ENCODE measurements around the gene GUCD1. TPM values are rescaled to one million over a fixed set of nuclear protein-coding genes. Genes with fewer than 3 reads are reported as not detected.

The GUCD1 gene
- total and polyA plus RNA-seq, 2 of the 13 experiments (the other 11 are each of a cell fraction or from before 2014, with no cell fraction given): 128 to 245 TPM

DNA sequence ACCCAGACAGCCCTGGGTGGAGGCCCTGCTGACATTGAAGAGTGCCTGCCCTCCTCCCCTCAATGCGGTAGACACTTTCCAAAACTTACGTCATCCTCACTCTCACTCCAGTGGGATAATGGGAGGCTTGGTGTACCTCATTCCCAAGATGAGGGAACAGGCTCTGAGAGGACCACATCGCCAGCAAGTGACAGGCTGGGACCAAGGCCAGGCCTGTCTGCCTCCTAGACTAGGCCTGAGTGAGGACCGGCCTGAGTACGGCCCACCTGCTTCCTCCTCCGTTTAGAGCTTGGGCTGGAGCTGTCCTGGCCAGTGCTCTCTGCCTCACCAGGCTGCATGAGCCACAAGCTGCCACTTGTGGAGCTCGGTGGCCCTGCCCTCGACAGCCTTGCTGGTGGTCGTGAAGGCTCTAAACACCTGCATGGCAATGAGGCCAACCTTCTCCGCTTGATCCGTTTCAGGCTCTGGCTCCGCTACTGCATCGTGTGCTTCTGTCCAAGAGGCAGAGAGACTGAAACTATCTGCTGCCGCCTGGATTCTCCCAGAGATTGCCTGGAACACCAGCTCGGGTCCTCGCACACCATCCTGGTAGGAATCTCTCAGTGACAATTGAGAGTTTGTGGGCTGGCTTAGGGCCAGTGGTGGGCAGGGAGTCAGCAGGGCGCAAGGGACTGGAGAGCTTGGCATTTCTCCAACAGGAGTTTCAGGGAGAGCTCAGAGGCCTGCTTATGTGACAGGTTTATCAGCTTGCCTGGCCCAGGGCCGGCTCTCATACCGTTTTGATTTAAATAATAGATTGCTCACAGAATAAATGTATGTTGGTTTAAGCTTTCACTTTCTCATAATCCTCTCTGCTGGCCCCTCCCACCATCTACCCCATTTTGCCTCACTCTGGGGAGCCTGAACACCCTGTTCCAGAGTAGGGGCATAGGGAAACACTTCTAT is 28.6 kb upstream of the GUCD1 start (continued):
- TF ChIP-seq RFX3 (CRISPR knock-in tag; IDR thresholded peaks at IDR 0.05): no peak
- 0 out of 2 replicates have a peak, but pooled peaks have one; percentile 12 for TF ChIP-seq ZNF792 (CRISPR knock-in tag; IDR thresholded peaks at IDR 0.05)
- TF ChIP-seq ASH2L (IDR thresholded peaks at IDR 0.05; ENCODE audit: insufficient read length, low read depth, low read length): peak; percentile 40
- peak; percentile 51; the same call in 1 of the 2 replicates for TF ChIP-seq ZNF317 (CRISPR knock-in tag; IDR thresholded peaks at IDR 0.05)
- no peak for TF ChIP-seq ZNF251 (CRISPR knock-in tag; IDR thresholded peaks at IDR 0.05)
- peak; percentile 87 for TF ChIP-seq ZFY (CRISPR knock-in tag; IDR thresholded peaks at IDR 0.05)
- TF ChIP-seq MEIS1 (CRISPR knock-in tag; IDR thresholded peaks at IDR 0.05; ENCODE audit: borderline replicate concordance): no peak
- TF ChIP-seq RARA (CRISPR knock-in tag; IDR thresholded peaks at IDR 0.05): no peak
- TF ChIP-seq ZNF350 (CRISPR knock-in tag; IDR thresholded peaks at IDR 0.05; ENCODE audit: borderline replicate concordance, low read depth): peak; percentile 62; the same call in 1 of the 2 replicates
- no peak for TF ChIP-seq ZFP90 (CRISPR knock-in tag; IDR thresholded peaks at IDR 0.05; ENCODE audit: borderline replicate concordance)
- TF ChIP-seq ZC3H4 (CRISPR knock-in tag; IDR thresholded peaks at IDR 0.05; ENCODE audit: borderline replicate concordance): no peak
- no peak for TF ChIP-seq HHEX (CRISPR knock-in tag; IDR thresholded peaks at IDR 0.05)
- TF ChIP-seq PHF21A (CRISPR knock-in tag; IDR thresholded peaks at IDR 0.05): 0 out of 2 replicates have a peak, but pooled peaks have one; percentile 41
- TF ChIP-seq, protein P1, sequence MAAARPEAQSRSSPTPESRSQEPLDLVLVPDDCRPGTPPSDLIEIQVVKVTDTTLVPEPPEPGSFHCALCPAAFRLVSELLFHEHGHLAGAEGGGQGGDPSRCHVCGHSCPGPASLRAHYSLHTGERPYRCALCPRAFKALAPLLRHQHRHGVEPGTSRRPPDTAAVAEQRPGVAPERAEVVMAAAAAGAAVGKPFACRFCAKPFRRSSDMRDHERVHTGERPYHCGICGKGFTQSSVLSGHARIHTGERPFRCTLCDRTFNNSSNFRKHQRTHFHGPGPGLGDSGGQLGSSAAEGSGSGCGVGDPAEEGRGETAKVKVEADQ (CRISPR knock-in tag; IDR thresholded peaks at IDR 0.05; ENCODE audit: borderline replicate concordance): no peak
- TF ChIP-seq, protein P2, sequence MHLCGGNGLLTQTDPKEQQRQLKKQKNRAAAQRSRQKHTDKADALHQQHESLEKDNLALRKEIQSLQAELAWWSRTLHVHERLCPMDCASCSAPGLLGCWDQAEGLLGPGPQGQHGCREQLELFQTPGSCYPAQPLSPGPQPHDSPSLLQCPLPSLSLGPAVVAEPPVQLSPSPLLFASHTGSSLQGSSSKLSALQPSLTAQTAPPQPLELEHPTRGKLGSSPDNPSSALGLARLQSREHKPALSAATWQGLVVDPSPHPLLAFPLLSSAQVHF (CRISPR knock-in tag; IDR thresholded peaks at IDR 0.05): no peak
- TF ChIP-seq BORCS8-MEF2B (CRISPR knock-in tag; IDR thresholded peaks at IDR 0.05): 0 out of 2 replicates have a peak, but pooled peaks have one; percentile 18
- TF ChIP-seq KLF12 (CRISPR knock-in tag; IDR thresholded peaks at IDR 0.05; ENCODE audit: borderline replicate concordance): no peak
- peak; percentile 44; the same call in 1 of the 2 replicates for TF ChIP-seq KDM5B (CRISPR knock-in tag; IDR thresholded peaks at IDR 0.05; ENCODE audit: borderline replicate concordance)
- no peak for TF ChIP-seq PAF1 (CRISPR knock-in tag; IDR thresholded peaks at IDR 0.05)
- TF ChIP-seq THAP11 (CRISPR knock-in tag; IDR thresholded peaks at IDR 0.05): no peak
- TF ChIP-seq, protein P3, sequence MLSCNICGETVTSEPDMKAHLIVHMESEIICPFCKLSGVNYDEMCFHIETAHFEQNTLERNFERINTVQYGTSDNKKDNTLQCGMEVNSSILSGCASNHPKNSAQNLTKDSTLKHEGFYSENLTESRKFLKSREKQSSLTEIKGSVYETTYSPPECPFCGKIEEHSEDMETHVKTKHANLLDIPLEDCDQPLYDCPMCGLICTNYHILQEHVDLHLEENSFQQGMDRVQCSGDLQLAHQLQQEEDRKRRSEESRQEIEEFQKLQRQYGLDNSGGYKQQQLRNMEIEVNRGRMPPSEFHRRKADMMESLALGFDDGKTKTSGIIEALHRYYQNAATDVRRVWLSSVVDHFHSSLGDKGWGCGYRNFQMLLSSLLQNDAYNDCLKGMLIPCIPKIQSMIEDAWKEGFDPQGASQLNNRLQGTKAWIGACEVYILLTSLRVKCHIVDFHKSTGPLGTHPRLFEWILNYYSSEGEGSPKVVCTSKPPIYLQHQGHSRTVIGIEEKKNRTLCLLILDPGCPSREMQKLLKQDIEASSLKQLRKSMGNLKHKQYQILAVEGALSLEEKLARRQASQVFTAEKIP (CRISPR knock-in tag; IDR thresholded peaks at IDR 0.05; ENCODE audit: borderline replicate concordance): no peak
- no peak for TF ChIP-seq HIVEP1 (CRISPR knock-in tag; IDR thresholded peaks at IDR 0.05)
- no peak for TF ChIP-seq NFE2L2 (IDR thresholded peaks at IDR 0.05; ENCODE audit: low read length)
- no peak for TF ChIP-seq PCBP2 (optimal IDR thresholded peaks at IDR 0.05; ENCODE audit: low read depth, low read length, poor library complexity, severe bottlenecking)
- TF ChIP-seq, protein P4, sequence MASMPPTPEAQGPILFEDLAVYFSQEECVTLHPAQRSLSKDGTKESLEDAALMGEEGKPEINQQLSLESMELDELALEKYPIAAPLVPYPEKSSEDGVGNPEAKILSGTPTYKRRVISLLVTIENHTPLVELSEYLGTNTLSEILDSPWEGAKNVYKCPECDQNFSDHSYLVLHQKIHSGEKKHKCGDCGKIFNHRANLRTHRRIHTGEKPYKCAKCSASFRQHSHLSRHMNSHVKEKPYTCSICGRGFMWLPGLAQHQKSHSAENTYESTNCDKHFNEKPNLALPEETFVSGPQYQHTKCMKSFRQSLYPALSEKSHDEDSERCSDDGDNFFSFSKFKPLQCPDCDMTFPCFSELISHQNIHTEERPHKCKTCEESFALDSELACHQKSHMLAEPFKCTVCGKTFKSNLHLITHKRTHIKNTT (CRISPR knock-in tag; IDR thresholded peaks at IDR 0.05): no peak
- peak; percentile 27 for TF ChIP-seq ZNF781 (CRISPR knock-in tag; IDR thresholded peaks at IDR 0.05; ENCODE audit: borderline replicate concordance, not compliant biosample characterization)
- TF ChIP-seq SATB2 (CRISPR knock-in tag; IDR thresholded peaks at IDR 0.05): no peak
